ENCODE measurements around the gene SEMA5B.

GRCh38 chr3:122925756-122926155, 101.8 kb downstream of the SEMA5B start:
- no peak for TF ChIP-seq CTCF (IDR thresholded peaks at IDR 0.05)
- TF ChIP-seq POLR2A (IDR thresholded peaks at IDR 0.05) = no peak
- no peak for TF ChIP-seq POLR2AphosphoS5 (IDR thresholded peaks at IDR 0.05)
